GM19397 (cell line): ENCODE results near the gene SLC22A2.
A peak's percentile ranks its signal among the peaks of the same experiment; 100 is the strongest.
"Not testable (repeated sequence)": the region's sequence is repeated elsewhere in the genome, so short reads cannot be mapped to it uniquely, and the experiment has no call there.

Source experiments
- ATAC-seq: cut with Tn5 transposase; IDR thresholded peaks from one replicate; pipeline ENCODE4 v1.9.1; 2021; ENCODE audit warnings: mild to moderate bottlenecking, moderate library complexity; ENCODE audit not compliant: unreplicated experiment

Gene SLC22A2

DNA sequence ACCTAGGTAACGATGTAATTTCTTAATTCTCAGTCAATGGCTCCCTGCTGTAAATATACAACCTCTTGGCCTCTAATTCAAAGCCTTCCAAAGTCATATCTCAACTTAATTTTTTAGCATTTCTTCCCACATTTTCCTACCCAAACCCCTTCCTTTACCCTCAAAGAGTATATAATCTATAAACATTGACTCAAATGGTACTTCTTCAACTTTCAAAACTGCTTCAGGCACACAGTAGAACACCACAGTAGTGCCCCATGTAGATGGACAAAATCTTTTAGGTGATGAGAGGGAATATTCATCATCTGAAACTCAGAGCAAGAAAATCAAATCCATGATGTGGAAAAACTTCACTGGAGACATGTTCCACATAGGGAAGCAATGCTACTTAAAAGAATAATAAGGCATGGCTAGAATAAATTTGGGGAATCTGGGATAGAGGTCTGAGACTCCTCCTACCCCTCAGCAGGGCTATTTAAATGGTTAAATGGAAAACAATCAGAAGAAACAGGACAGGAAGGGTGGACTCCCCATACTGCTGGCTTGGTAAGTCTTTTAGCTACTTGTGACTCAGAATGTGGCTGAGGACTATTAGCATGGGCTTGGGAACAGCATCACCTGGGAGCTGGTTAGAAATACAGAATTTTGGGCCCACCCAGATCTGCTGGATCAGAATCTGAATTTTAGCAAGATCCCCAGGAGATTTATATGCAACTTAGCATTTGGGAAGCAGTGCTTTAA lies 6.4 kb downstream of the SLC22A2 start:
- ATAC-seq = no peak

DNA sequence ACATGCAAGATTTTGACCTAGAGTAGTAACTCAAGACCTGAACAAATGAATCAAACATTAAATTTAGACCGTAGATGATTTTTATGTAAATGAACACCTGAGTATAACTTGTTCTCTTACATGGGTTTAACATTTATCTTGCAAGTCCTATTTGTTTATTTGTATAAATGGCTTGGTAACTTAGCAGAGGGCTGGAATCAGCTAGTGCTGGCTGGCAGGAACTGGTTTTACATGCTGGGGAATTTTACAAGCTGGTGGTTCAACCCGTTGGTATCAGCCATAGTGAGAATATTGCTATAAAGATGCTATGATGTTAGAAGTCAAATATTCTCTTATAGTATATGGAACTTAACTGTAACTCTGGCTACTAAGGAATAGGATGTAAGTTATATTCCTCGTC lies 8.9 kb downstream of the SLC22A2 start:
- no peak for ATAC-seq

DNA sequence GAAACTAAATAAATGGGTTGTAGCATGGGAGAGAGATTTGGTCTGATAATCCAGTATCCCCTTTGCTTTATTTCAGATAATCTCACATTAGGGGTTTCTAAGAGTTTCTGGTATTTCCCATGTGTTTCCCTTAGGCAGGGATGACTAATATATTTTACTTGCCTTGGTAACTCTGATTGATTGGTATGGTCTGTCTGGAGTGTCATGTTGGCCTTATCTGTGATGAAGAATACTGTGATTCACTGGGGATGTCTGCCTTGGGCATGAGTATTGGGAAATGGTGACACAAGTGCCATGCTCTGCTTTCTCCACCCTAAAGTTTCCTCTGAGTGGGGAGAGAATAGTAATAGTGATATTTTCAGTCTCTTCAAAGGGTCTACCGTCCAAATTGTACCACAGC lies 10.1 kb downstream of the SLC22A2 start:
- ATAC-seq = no peak

DNA sequence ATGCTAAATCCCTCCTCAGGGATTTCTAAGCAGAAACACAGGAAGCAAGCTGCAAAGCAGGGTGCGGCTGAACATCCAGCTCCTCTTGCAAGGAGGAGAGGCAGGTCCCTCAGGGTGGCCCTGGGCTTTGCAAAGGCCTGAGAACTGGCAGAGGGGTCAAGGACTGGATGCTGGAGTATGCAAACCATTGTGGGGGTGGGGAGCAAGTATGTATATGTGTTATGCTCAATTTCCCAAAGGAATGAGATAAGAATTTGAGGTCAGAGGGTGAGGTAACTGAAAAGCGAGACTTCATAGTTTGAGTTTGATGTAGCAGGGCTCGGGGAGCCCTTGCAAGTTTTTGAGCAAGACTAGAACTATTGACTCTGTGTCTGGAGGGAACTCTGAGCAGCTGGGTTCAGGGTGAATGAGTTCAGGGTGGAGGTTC lies 11.2 kb downstream of the SLC22A2 start:
- ATAC-seq = no peak

DNA sequence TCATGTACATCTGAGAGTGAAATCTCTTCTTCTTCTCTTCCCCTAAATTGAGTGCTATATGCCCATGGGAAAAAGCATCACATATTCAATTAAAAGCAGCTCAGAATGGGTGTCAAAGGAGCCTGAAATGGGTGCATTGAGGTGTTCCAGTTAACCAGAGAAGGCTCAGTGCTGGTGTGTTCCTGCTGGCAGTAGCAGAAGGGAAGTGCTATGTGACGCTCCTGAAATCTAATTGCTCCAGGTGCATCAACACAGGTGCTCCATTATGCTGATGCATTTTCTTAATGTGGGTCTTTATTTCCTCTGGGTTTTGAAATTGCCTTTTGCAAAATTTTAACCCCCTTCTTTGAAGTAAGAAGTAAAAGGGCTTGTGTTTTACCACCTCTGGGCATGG lies 17.9 kb downstream of the SLC22A2 start:
- no peak for ATAC-seq

DNA sequence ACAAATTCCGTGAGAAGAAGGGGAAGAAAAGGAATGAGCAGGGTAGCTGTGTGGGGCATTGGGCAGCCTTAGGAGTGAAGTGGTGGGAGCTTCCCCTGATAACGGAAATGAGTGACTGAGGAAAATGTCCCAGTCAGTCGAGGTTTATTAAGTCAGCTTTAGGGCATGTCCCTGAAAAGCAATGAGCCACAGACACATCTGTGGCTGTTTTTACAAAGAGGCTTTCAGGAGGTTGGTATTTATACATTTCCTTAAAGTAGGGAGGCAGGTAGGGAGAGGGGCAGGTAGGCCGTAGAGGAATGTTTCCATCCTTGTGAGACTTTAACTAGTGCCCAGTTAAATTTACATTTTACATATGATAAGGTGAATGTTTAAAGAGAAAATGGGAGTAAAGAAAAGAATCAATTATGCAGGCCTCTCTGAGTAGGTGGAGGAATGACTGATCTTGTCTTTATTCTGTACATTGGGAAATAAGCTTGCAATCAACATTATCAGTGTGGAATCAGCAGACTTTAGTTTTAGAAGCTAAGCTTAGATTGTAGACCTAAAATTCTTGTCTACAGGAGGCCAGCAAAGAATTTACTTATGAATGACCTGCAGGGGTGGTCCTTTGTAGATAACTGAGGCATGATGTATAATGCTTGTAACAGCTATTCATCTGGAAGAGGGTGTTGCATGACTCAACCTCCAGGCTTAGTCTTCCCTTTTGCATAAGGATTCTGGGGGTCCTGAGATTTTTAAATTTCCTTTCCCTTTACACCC lies 18.5 kb downstream of the SLC22A2 start:
- no peak for ATAC-seq

DNA sequence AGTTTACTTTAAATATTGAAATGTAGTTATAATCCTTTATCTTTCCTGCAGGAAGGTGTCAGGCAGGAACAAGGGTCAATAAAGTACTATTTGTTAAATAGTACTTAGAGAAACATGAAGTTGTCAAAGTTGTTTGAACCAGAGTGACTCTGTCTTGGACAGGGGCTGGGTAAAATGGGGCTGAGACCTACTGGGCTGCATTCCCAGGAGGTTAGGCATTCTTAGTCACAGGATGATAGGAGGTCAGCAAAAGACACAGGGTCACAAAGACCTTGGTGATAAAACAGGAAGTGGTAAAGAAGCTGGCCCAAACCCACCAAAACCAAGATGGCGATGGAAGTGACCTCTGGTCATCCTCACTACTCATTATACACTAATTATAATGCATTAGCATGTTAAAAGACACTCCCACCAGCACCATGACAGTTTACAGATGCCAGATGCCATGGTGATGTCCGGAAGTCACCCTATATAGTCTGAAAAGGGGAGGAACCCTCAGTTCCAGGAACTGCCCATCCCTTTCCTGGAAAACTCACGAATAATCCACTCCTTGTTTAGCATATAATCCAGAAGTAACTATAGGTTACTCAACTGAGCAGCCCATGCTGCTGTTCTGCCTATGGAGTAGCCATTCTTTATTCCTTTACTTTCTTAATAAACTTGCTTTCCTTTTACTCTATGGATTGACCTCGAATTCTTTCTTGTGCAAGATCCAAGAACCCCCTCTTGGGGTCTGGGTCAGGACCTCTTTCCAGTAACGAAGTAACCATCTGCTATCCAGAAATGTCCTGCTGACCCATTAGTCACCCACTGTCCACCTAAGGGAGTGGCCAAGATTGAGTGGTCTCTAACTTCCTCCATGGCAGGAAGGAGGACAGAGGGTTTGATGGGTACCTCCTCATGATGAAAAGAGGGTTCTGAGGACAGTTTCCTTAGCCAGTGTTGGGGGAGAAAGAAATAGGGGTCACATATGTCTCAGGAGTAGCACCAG lies 19.6 kb downstream of the SLC22A2 start:
- ATAC-seq = no peak

DNA sequence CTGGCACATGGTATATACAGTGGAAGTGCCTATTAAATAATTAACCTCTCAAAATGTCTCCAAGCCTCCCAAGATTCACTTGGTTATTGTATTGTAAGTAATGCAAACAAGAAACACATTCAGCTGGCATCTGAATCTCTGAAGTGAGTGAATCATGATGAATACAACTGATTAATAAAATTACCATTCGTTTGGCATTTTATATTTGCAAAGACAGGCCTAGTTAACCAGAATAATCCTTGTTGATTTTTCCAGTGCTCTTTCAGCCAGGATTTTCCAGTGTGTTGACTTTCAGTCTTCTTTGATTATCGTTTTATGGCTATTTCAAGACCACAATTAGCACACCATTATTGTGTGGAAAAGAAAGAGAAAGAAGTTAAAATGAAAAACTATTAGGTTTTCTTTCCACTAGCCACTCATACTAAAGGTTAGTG lies 20.3 kb downstream of the SLC22A2 start:
- no peak for ATAC-seq

DNA sequence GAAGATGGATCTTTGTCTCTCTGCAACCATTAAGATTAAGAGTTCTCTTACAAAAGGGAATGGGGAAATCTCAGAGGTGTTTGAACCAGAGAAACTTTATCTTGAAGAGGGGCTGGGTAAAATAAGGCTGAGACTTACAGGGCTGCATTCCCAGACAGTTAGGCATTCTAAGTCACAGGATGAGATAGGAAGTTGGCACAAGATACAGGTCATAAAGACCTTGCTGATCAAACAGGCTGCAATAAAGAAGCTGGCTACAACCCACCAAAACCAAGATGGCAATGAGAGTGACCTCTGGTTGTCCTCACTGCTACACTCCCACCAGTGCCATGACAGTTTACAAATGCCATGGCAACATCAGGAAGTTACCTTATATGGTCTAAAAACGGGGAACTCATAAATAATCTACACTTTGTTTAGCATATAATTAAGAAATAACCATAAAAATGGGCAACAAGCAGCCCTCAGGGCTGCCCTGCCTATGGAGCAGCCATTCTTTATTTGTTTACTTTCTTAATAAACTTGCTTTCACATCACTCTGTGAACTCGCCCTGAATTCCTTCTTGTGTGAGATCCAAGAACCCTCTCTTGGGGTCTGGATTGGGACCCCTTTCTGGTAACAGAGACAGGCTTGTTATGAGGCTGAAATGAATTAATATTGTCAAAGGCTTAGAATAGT lies 20.9 kb downstream of the SLC22A2 start:
- not testable (repeated sequence) for ATAC-seq

DNA sequence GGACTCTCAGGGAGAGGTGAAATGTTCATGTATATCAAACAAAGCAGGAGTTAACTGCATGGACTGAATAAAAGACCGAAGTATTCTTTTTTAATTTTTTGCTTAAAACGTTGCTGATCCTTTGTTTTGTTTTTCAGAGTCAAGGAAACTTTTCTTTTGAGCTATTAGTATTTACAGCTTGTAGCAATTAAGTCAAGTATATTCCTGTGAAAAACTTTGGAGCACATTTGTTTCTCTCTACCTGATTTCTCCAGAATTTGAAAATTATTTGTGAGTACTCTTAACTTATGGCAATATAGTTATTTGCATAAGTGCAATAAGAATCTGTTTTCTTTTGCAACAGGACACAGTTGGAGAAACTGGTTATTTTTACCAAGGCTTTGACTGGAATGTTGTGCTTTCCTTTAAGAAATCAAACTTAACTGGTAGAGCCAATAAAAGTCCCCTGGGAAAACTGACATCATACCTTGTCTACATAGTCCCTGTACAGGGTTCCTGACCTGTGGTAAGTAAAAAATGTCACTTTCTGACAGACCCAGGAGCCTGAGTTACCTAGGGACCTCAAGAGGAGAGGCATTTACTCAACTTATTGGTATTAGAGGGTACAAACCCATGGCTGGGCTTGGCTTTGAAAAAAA lies 22.3 kb downstream of the SLC22A2 start:
- ATAC-seq = not testable (repeated sequence)

DNA sequence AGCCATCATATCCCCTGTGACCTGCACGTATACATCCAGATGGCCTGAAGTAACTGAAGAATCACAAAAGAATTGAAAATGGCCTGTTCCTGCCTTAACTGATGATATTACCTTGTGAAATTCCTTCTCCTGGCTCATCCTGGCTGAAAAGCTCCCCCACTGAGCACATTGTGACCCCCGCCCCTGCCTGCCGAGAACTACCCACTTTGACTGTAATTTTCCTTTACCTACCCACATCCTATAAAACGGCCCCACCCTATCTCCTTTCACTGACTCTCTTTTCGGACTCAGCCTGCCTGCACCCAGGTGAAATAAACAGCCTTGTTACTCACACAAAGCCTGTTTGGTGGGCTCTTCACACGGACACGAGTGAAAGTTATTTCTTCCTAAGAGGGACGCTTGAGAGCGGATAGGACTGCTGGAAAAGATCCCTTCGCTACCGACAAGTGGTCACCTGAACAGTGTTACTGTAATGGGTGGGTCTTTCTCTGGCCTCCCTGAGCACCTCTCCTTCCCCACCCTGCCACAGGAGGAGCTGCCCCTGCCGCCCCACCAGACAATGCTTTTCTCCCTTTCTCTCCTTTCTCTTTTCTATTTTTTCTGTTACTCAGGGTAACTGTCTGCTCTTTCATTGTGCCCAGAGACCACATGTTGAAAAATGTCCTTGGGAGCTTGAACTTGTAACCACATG lies 24.5 kb downstream of the SLC22A2 start:
- not testable (repeated sequence) for ATAC-seq

DNA sequence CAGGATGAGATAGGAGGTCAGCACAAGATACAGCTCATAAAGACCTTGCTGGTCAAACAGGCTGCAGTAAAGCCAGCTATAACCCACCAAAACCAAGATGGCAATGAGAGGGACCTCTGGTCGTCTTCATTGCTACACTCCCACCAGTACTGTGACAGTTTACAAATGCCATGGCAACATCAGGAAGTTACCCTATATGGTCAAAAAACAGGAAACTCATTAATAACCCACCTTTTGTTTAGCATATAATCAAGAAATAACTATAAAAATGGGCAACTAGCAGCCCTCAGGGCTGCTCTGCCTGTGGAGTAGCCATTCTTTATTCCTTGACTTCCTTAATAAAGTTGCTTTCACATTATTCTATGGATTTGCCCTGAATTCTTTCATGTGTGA lies 30.9 kb downstream of the SLC22A2 start:
- no peak for ATAC-seq

DNA sequence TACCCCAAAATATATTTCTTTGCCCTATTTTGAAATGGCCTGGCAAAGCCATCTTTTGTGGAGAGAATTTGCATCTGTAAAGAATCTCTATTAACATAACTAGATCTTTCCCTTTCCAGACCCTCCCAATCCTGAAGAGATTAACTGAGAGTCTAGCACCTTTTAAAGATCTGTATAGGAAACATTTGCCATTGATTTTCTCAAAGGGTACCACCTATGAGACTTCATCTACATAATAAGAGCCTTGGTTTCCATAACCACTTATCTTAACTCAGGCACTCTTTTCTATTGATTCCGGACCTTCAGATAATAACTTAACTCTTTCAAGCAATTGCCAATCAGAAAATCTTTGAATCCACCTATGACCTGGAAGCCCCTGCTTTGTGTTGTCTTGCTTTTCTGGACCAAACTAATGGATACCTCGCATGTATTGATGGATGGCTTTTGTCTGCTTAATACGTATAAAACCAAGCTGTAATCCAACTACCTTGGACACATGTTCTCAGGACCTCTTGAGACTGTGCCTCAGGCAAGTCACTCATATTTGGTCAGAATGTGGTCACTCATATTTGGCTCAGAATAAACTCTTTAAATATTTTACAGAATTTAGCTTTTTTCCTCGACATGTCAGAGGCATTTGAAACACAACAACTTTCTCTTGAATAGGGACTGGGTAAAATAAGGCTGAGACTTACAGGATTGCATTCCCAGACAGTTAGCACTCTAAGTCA lies 31.4 kb downstream of the SLC22A2 start:
- no peak for ATAC-seq

DNA sequence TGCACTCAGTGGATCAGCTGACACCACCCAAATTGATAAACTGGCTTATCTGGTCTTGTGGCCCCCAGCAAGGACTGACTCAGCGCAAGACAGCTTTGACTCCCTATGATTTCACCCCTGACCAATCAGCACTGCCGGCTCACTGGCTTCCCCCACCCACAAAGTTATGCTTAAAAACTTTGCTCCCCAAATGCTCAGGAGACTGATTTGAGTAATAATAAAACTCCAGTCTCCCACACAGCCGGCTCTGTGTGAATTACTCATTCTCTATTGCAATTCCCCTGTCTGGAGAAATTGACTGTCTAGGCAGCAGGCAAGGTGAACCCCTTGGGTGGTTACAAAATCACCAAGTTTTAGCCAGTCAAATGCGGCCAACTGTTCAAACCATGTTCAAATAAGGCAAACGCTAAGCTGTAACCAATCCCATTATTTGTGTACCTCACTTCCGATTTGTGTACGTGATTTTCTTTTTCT lies 32.5 kb downstream of the SLC22A2 start:
- no peak for ATAC-seq

DNA sequence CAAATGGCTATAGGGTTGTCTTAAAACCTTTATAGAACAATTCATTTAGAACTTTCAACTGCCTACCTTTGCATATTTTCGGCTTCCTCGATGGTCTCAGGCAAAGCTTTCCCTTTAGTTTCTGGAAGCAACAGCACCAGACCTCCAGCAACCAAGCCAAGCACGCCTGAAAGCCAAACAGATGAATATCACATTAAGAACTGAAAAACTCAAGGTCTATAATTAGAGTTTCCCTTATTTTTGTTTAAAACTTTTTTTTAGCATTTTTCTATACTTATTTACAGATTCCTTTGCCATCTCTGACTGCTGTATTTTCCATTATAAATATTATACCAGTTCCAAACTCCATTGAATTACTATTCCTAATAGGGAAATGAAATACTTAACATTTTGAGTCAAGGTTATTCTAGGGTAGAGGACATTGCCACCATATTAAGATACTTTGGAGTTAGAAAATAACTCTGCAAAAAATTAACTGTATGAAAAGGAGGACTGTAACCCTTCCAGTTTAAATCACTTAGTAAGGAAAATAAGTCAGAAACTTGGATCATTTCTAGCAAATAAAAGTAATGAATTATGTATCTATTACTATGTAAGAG lies 33.9 kb downstream of the SLC22A2 start:
- ATAC-seq = no peak

DNA sequence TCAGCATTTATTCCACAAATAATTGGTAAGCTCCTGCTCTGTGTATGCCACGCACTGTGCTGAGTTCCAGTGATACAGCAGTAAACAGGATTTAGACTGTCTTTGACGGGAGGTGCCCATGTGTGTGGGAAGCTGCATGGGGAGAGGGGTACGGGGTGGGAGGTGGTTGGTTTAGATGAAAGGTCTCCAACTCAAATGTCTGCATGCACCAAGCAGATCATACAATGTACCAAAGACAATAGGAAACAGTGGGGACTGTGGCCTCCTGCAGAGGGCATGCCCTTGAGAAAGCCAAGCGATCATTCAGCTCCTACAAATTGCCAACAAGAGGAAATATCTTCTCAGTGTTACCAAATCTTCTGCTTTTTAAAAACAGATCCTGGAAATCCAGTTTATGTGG lies 36.1 kb downstream of the SLC22A2 start:
- no peak for ATAC-seq

DNA sequence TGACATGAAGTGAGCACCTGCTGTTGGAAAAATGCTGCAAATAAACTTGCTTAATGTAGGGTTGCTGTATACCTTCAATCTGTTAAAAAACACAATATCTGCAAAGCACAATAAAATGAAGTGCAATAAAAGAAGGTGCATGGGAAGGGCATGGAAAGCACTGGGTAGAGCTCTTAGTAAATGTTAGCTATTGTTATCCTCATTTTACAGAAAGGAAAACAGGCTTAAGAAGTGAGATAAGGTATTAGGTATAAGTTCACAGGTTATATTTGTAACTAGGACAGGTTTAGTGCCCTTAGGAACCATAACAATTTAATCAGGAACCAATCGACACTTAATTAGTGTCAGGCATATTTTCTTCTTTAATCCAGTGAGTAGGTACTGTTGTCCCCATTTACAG lies 36.7 kb downstream of the SLC22A2 start:
- no peak for ATAC-seq

DNA sequence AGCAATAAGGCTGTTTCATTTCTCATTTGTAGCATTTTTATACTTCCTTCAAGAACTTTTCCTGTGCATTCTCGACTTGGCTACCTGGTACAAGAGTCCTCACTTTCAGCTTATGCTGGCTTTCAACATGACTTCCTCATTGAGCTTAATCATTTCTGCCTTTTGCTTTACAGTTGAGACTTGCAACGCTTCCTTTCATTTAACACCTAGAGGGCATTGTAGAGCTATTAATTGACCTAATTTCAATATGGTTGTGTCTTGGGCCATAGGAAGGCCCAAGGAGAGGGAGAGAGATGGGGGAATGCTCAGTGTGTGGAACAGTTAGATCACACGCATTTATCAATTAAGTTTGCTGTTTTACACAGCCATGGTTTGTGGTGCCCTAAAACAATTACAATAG lies 37.2 kb downstream of the SLC22A2 start:
- peak; percentile 44 for ATAC-seq
